Measurements from ENCODE around the gene WLS. TPM values are rescaled to one million over a fixed set of nuclear protein-coding genes. Genes with fewer than 3 reads are reported as not detected.

WLS gene
- total RNA-seq, 6 experiments from 2014 or later = 9.3 to 36.0 (median 25.8) TPM

DNA sequence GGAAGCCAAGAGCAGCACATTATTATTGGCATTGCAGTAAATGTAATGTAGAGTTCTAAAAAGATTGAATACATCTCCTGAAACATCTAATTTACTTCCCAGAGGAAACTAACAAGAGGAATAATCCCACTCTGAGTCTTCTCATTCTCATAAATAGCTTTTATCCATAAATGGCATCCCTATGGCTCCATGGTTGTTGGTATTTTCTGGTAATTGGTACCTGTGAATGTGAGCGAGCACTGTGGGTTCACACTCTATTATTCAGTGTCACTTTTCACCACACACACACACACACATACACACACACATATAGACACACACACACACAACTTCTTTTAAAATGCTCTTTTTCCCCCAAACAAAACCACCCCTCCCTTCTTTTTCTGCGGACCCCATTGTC, 4.7 kb upstream of the WLS start:
- WGBS (ENCODE audit: insufficient coverage, low coverage, low lambda C conversion rate, missing lambda C conversion rate) = 82% methylated on average over 2 of the region's 2 CpGs

DNA sequence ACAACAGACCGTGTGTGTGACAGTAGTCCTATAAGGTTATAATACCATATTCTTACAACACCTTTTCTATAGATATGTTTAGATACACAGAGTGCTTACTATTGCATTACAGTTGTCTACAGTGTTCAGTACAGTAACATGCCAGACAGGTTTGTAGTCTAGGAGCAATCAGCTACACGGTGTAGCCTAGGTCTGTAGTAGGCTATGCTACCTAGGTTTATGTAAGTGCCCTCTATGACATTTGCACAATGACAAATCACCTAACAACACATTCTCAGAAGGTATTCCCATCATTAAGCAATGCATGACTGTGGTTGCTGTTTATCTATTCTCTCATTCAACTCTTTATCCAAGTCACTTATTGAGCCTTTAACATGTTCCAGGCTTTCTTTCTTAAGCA, 1.8 kb upstream of the WLS start:
- WGBS (ENCODE audit: insufficient coverage, low coverage, low lambda C conversion rate, missing lambda C conversion rate) = 55% methylated on average over 2 of the region's 2 CpGs
- H3K27me3 ChIP-seq = no peaks in the 10 kb centered on the region
- no peaks in the 10 kb centered on the region for H3K36me3 ChIP-seq
- intact Hi-C loops (cut with DNase I) = no loop called here
- TF ChIP-seq POLR2A (IDR thresholded peaks at IDR 0.05) = no peak
- TF ChIP-seq, protein P1, sequence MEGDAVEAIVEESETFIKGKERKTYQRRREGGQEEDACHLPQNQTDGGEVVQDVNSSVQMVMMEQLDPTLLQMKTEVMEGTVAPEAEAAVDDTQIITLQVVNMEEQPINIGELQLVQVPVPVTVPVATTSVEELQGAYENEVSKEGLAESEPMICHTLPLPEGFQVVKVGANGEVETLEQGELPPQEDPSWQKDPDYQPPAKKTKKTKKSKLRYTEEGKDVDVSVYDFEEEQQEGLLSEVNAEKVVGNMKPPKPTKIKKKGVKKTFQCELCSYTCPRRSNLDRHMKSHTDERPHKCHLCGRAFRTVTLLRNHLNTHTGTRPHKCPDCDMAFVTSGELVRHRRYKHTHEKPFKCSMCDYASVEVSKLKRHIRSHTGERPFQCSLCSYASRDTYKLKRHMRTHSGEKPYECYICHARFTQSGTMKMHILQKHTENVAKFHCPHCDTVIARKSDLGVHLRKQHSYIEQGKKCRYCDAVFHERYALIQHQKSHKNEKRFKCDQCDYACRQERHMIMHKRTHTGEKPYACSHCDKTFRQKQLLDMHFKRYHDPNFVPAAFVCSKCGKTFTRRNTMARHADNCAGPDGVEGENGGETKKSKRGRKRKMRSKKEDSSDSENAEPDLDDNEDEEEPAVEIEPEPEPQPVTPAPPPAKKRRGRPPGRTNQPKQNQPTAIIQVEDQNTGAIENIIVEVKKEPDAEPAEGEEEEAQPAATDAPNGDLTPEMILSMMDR (IDR thresholded peaks at IDR 0.05) = no peak
- no peak overlapping the region for H3K27ac ChIP-seq
- ATAC-seq (peak in 1 of 4 donors; percentile 36), DNase-seq (no peak)
- H3K4me1 ChIP-seq = peaks cover 0 to 7% (median 0%) of the 10 kb centered on the region in 4 donors
- H3K4me3 ChIP-seq = no peak overlapping the region
- no peaks in the 10 kb centered on the region for H3K9me3 ChIP-seq

More for the DNA sequence above, 4.7 kb upstream of the WLS start:
- Histone ChIP-seq H3K4me3 (no peak overlapping the region), H3K4me1 (no peaks in the 10 kb centered on the region), H3K27me3 (no peaks in the 10 kb centered on the region), H3K9me3 (no peaks in the 10 kb centered on the region), H3K27ac (no peak overlapping the region), H3K36me3 (no peaks in the 10 kb centered on the region)
- intact Hi-C loops (cut with DNase I) = no loop called here
- TF ChIP-seq, protein P1 (IDR thresholded peaks at IDR 0.05) = no peak
- no peak for TF ChIP-seq POLR2A (IDR thresholded peaks at IDR 0.05)
- no peak for ATAC-seq
- no peak for DNase-seq

DNA sequence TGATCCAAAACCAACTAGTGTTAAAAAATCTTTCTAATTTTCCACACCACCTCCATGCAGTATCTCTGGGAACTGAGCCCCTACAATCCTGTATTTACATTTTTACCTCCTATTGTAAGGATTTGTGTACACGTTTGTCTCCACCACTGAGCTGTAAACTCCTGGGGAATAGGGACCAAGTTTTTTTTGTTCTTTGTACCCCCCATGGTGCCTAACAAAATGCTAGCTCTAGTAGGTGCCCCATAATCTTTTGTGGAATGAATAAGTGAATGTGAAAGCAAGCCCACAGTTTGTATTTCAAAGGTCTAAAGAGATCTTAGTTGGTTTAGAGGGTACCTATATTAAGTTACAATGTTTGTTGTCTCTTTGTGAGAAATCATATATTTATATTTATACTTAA, 879 bp upstream of the WLS start:
- intact Hi-C loops (cut with DNase I) = no loop called here
- WGBS (ENCODE audit: insufficient coverage, low coverage, low lambda C conversion rate, missing lambda C conversion rate) = 57% methylated on average over 1 of the region's 1 CpG

DNA sequence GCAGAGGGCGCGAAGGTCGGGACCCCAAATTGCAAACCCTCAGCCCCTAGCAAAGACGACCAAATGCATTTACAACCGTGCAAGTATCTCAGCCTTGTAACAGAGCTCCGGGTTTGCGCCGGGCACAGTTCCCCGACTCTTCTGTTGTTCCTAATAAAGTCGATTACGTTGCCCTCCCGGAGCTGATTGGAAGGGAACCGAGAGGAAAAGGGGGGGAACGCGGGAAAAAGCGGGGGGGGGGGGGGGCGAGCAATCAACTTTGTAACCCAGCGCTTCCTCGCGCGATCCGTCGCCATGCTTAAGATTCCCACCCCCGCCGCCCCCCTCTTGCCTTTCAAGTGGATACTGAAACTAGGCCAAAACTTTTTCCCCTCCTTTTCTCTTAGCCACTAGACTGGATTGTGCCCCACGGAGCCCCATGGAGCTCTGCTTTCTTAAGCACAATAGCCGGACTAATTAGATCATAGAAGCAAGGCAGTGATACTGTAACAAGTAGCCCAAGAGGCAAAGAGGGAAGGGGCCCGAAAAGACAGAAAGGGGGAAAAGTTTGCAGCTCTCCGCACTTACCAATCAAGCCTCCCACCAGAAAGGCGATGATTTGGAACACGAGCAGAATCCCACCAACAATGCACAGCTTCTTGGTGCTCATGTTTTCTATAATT, 565 bp downstream of the WLS start:
- DNase-seq = peak; percentile 50 to 58 (median 51)

More for the DNA sequence above, 879 bp upstream of the WLS start:
- no peaks in the 10 kb centered on the region for H3K36me3 ChIP-seq
- DNase-seq (no peak), ATAC-seq (no peak)
- peaks cover 0 to 11% (median 0%) of the 10 kb centered on the region in 4 donors for H3K4me1 ChIP-seq
- no peak overlapping the region for H3K4me3 ChIP-seq
- H3K27ac ChIP-seq = no peak overlapping the region
- no peak for TF ChIP-seq POLR2A (IDR thresholded peaks at IDR 0.05)
- TF ChIP-seq, protein P1 (IDR thresholded peaks at IDR 0.05) = no peak
- no peaks in the 10 kb centered on the region for H3K9me3 ChIP-seq
- no peaks in the 10 kb centered on the region for H3K27me3 ChIP-seq

More for the DNA sequence above, 565 bp downstream of the WLS start:
- TF ChIP-seq POLR2A (IDR thresholded peaks at IDR 0.05) = no peak
- TF ChIP-seq, protein P1 (IDR thresholded peaks at IDR 0.05) = no peak
- Histone ChIP-seq H3K36me3 (no peaks in the 10 kb centered on the region), H3K4me3 (peak overlapping the region; percentile 51 to 67 (median 60)), H3K4me1 (peaks cover 0 to 11% (median 0%) of the 10 kb centered on the region in 4 donors), H3K9me3 (no peaks in the 10 kb centered on the region), H3K27ac (peak overlapping the region; percentile 35 to 62 (median 55)), H3K27me3 (no peaks in the 10 kb centered on the region)
- WGBS (ENCODE audit: insufficient coverage, low coverage, low lambda C conversion rate, missing lambda C conversion rate) = 1% methylated on average over 20 of the region's 31 CpGs
- ATAC-seq = peak; percentile 34 to 61 (median 55)
- intact Hi-C loops (cut with DNase I) = no loop called here
